Erythroblast (primary cell): ENCODE data around the gene PYGL.

ENCODE experiments used
- GATA1 ChIP-seq: IDR thresholded peaks from 2 replicates; pipeline ENCODE4 v1.6.1; 2011; ENCODE audit warnings: low read depth, mild to moderate bottlenecking, control low read depth, low read length, moderate library complexity
- POLR2A ChIP-seq: IDR thresholded peaks from 2 replicates; pipeline ENCODE4 v1.6.1; 2011; ENCODE audit warnings: mild to moderate bottlenecking, low read length

DNA sequence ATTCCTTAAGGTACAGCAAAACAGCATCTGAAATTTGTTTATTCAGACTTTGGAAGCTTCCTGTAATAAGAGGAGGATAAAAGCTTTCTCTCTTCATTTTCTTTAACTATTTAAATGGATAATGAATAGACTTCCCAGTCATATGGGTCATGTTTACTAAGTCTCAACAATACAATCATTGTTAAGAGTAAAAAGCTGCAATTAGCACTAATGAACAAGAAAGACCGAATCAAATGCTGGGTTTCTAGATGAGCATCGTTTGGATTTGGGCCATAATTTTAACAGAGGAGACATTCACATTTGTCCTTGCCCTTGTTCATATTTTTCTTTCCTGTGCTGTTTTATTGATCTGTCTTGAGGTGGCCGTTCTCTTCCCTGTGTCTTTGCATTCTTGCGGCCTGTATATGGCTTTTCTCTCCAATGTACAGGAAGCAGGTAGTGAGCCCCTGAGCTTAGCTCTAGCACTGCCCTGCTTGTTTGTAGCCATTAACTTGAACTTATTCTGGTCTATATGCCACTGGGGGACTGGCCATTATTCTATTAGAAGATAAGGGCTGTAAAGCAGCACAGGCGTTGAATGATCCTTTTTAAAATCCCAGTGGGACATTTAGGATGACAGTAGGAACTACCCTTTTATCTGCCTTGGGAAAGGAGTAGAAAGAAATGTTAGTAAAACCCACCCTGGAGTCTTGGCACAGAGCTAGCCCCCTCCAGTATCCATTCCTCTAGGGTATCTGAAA is 37.8 kb downstream of the PYGL start:
- TF ChIP-seq GATA1 (no peak), POLR2A (no peak)
